ENCODE results near the gene PCDH17. TPM values are rescaled to one million over a fixed set of nuclear protein-coding genes. Genes with fewer than 3 reads are reported as not detected.
A peak's percentile ranks its signal among the peaks of the same experiment; 100 is the strongest.

Gene PCDH17
- total and polyA plus RNA-seq, 8 donors: 2.1 to 10.2 (median 7.4) TPM

DNA sequence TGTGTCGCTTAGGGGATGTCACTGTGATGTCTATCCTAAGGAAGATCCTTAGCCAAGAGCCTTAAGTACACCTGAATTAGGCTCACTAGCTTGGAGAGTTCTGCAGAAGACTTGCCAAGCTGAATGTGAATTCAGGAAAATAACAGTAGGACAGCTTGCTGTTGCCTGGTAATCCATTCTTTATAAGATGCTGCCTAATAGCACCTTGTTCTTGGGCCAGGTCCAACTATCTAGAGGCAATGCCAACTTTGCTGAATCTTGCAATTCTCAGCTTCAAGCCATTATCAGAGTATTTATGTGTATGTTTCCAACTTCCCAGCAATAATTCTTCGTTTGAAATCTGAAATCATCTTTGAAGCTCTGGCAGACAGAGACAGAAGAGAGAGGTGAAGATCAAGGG, 102.8 kb downstream of the PCDH17 start:
- Histone ChIP-seq H3K36me3 (no peaks in the 10 kb centered on the region), H3K9me3 (no peaks in the 10 kb centered on the region), H3K27me3 (no peaks in the 10 kb centered on the region), H3K4me1 (no peaks in the 10 kb centered on the region), H3K27ac (no peak overlapping the region), H3K4me3 (no peak overlapping the region)
- 36 to 44% methylated on average over 2 of the region's 2 CpGs for WGBS, 2 donors
- FAIRE-seq (no peak), DNase-seq (no peak), ATAC-seq (peak in 1 of 4 donors; percentile 17)
- intact Hi-C loops (cut with DNase I): no loop called here
- TF ChIP-seq CTCF (IDR thresholded peaks at IDR 0.05): no peak

DNA sequence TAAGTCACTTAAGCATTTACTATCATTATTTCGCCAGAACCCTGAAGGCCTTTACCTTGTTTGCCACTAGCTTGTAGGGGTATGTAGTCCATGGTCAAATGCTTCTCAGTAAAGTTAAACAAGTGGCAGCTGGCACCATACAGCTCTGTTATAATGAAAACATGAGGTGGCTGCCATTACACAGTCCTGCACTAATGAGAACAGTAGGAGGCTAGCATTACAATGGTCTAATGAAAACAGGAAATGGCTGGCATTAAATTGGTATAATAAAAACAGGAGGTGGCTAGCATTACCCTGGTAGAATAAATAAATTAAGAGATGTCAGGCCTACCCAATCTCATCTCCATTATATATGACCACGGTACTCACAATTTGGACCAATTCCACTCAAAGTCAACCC, 107.5 kb downstream of the PCDH17 start:
- H3K4me1 ChIP-seq: no peaks in the 10 kb centered on the region
- H3K27ac ChIP-seq: no peak overlapping the region
- FAIRE-seq (no peak), DNase-seq (no peak), ATAC-seq (no peak)
- H3K36me3 ChIP-seq: no peaks in the 10 kb centered on the region
- TF ChIP-seq CTCF (IDR thresholded peaks at IDR 0.05): no peak
- H3K4me3 ChIP-seq: no peak overlapping the region
- intact Hi-C loops (cut with DNase I): no loop called here
- no peaks in the 10 kb centered on the region for H3K27me3 ChIP-seq
- 73 to 79% methylated on average over 2 of the region's 2 CpGs for WGBS, 2 donors
- H3K9me3 ChIP-seq: no peaks in the 10 kb centered on the region

DNA sequence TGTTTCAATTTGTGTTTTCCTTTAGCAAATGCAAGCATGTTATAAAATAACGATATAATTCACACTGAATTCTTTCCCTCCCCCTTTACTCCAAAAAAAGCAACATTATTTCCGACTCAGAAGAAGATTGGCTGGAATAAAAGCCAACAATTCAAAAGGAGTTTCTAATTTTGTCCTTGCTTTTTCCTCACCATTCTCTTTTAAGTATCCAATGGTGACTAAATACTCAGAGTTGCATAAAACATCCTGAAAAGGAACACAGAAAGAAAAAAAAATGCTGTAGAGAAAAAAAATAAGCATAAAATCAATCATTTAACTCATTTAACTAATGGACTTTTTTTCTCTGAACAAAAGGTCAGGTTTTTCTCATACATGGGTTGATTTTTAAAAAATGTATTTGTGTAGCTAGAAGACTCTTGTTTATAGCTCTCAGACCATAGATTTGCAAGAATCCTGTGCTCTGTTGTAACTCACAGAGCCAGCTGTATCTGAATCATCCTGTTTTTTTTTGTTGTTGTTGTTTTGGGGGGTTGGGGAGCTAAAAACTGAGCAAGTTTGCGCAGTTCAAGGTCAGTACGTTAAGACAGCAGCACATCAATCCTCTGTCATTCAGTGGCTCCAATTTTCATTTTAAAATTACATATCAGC, 108.1 kb downstream of the PCDH17 start:
- ATAC-seq (no peak), DNase-seq (no peak), FAIRE-seq (no peak)
- intact Hi-C loops (cut with DNase I): no loop called here
- no peaks in the 10 kb centered on the region for H3K4me1 ChIP-seq
- 36 to 50% methylated on average over 4 of the region's 4 CpGs for WGBS, 2 donors
- TF ChIP-seq CTCF (IDR thresholded peaks at IDR 0.05): no peak
- H3K36me3 ChIP-seq: no peaks in the 10 kb centered on the region
- no peak overlapping the region for H3K4me3 ChIP-seq
- no peak overlapping the region for H3K27ac ChIP-seq
- no peaks in the 10 kb centered on the region for H3K9me3 ChIP-seq
- H3K27me3 ChIP-seq: no peaks in the 10 kb centered on the region

- Histone ChIP-seq H3K4me1 (no peaks in the 10 kb centered on the region), H3K36me3 (no peaks in the 10 kb centered on the region), H3K27me3 (no peaks in the 10 kb centered on the region), H3K27ac (no peak overlapping the region), H3K9me3 (no peaks in the 10 kb centered on the region), H3K4me3 (no peak overlapping the region)
- FAIRE-seq (no peak), ATAC-seq (no peak), DNase-seq (no peak)
- 25 to 36% methylated on average over 2 of the region's 2 CpGs for WGBS, 2 donors
- no peak for TF ChIP-seq CTCF (IDR thresholded peaks at IDR 0.05)
- intact Hi-C loops (cut with DNase I): no loop called here
Measured at GRCh38 chr13:57740719-57741118, 109.2 kb downstream of the PCDH17 start.

DNA sequence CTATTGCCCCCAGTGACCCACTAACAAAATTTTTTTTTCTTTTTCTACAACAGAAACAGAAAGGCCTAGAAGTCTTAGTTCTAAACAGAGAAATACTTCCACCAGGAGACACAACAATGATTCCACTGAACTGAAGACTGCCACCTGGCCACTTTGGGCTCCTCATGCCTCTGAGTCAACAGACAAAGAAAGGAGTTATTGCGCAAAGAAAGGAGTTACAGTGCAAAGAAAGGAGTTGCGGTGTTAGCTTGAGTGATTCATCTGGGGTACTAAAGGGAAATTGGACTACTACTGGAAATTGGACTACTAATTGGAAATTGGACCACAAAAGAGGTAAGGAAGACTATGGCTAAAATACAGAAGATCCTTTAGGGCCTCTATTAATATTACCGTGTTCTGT, 116.6 kb downstream of the PCDH17 start:
- Histone ChIP-seq H3K4me3 (no peak overlapping the region), H3K36me3 (no peaks in the 10 kb centered on the region), H3K4me1 (no peaks in the 10 kb centered on the region), H3K27ac (no peak overlapping the region), H3K9me3 (no peaks in the 10 kb centered on the region), H3K27me3 (no peaks in the 10 kb centered on the region)
- DNase-seq (no peak), FAIRE-seq (no peak), ATAC-seq (no peak)
- intact Hi-C loops (cut with DNase I): no loop called here
- 74 to 99% methylated on average over 3 of the region's 3 CpGs for WGBS, 2 donors
- no peak for TF ChIP-seq CTCF (IDR thresholded peaks at IDR 0.05)

Measured in pancreas (tissue), 10 donors.